GM23248 (cell line): ENCODE data around the gene ARFGAP3. TPM values are rescaled to one million over a fixed set of nuclear protein-coding genes. Genes with fewer than 3 reads are reported as not detected.

Experiments used
- DNase-seq: peaks from one replicate; pipeline ENCODE4 v3.0.0-alpha.2; 2015
- H2AFZ ChIP-seq: fragments of 200-600 bp; sonication (generic); 2 replicates; pipeline ENCODE4 v1.6.1; 2016; ENCODE audit warnings: antibody characterized with exemption
- H3F3A ChIP-seq: fragments of 200-600 bp; sonication (generic); 2 replicates; pipeline ENCODE4 v1.6.1; 2016; ENCODE audit warnings: mild to moderate bottlenecking, antibody characterized with exemption, mixed run types; ENCODE audit not compliant: insufficient read depth
- H3K27ac ChIP-seq: fragments of 200-600 bp; sonication (generic); 2 replicates; pipeline ENCODE4 v1.5.1; 2016; ENCODE audit warnings: mild to moderate bottlenecking
- H3K27me3 ChIP-seq: fragments of 200-600 bp; sonication (generic); replicated peaks from 2 replicates; pipeline ENCODE4 v1.6.1; 2016; ENCODE audit warnings: mild to moderate bottlenecking; ENCODE audit not compliant: insufficient read depth
- H3K36me3 ChIP-seq: fragments of 200-600 bp; sonication (generic); 2 replicates; pipeline ENCODE4 v1.6.1; 2016; ENCODE audit warnings: low read depth, mild to moderate bottlenecking
- H3K4me1 ChIP-seq: fragments of 200-600 bp; sonication (generic); 2 replicates; pipeline ENCODE4 v1.6.1; 2016; ENCODE audit warnings: mild to moderate bottlenecking; ENCODE audit not compliant: insufficient read depth
- H3K4me2 ChIP-seq: fragments of 200-600 bp; sonication (generic); one replicate; pipeline ENCODE4 v1.6.1; 2016; ENCODE audit warnings: mild to moderate bottlenecking; ENCODE audit not compliant: unreplicated experiment
- H3K4me3 ChIP-seq: fragments of 200-600 bp; sonication (generic); 2 replicates; pipeline ENCODE4 v1.5.1; 2016; ENCODE audit warnings: mild to moderate bottlenecking
- H3K79me2 ChIP-seq: fragments of 200-600 bp; sonication (generic); 2 replicates; pipeline ENCODE4 v1.6.1; 2016; ENCODE audit warnings: mild to moderate bottlenecking; ENCODE audit not compliant: insufficient read depth
- H3K9ac ChIP-seq: fragments of 200-600 bp; sonication (generic); 2 replicates; pipeline ENCODE4 v1.6.1; 2016; ENCODE audit warnings: mild to moderate bottlenecking
- H3K9me2 ChIP-seq: fragments of 200-600 bp; sonication (generic); 2 replicates; pipeline ENCODE4 v1.6.1; 2016; ENCODE audit warnings: mixed run types, mild to moderate bottlenecking, moderate library complexity; ENCODE audit not compliant: insufficient read depth
- H3K9me3 ChIP-seq: fragments of 200-600 bp; sonication (generic); one replicate; pipeline ENCODE4 v1.6.1; 2017; ENCODE audit warnings: low read depth
- H4K20me1 ChIP-seq: fragments of 200-600 bp; sonication (generic); 2 replicates; pipeline ENCODE4 v1.6.0; 2016; ENCODE audit not compliant: insufficient read depth
- EZH2 ChIP-seq: fragments of 200-600 bp; sonication (generic); IDR thresholded peaks from 2 replicates; pipeline ENCODE4 v1.6.1; 2018; ENCODE audit warnings: antibody characterized with exemption, mild to moderate bottlenecking; ENCODE audit not compliant: insufficient read depth, poor library complexity, severe bottlenecking
- EZH2phosphoT487 ChIP-seq: fragments of 200-600 bp; sonication (generic); IDR thresholded peaks from 2 replicates; pipeline ENCODE4 v1.6.1; 2018; ENCODE audit warnings: antibody characterized with exemption, moderate library complexity, mild to moderate bottlenecking, low read depth; ENCODE audit not compliant: insufficient read depth
- WGBS, 2 experiments: methylation state at CpG; one replicate each; pipeline ENCODE4 v1.1.6; 2015 to 2017; ENCODE audit warnings: low lambda C conversion rate in 2 of 2, low coverage in 1 of 2; ENCODE audit errors: missing lambda C conversion rate in 2 of 2; 5-methylcytosine and 5-hydroxymethylcytosine counted together
- in situ Hi-C: fragments of 300-500 bp; cut with MboI; formaldehyde crosslinking; loops from 2 replicates; pipeline ENCODE4 v1.15.0; 2020
- polyA plus RNA-seq: library from polyadenylated mRNA; unstranded; fragments of >200 nt; fragmentation: Nextera tagmentation; extraction: Ambion mirVana; gene quantifications from 2 replicates; pipeline ENCODE4 v1.2.1, GENCODE V29; 2016
- total RNA-seq: library from RNA; depleted of rRNA; stranded (reverse); fragments of >200 nt; shearing (Covaris generic); gene quantifications from 2 replicates; pipeline ENCODE4 v1.2.3, GENCODE V29; 2014

The ARFGAP3 gene
- total and polyA plus RNA-seq, 2 experiments from 2014 or later = 81.5 to 96.8 TPM

DNA sequence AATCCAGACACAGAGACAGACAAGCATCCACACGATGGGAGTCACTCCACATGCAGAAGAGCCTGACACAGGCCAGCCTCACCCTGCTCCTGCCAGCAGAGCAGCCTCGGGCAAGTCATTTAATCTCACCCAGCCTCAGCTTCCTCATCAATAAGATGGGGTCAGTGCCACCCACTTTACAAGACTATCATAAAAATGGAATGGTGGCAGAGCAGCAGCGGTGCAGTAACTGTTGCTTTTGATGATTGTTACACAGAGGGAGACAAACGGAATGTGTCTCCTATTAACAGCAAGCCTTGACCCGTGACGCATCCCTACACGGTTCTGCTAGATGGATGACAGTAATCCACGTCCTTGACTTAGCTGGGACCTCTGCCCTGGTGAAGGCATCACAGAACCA is 26.0 kb upstream of the ARFGAP3 start:
- in situ Hi-C loops = no loop called here
- peaks cover 7% of the 10 kb centered on the region; the same call in 1 of the 2 replicates for H3K36me3 ChIP-seq

DNA sequence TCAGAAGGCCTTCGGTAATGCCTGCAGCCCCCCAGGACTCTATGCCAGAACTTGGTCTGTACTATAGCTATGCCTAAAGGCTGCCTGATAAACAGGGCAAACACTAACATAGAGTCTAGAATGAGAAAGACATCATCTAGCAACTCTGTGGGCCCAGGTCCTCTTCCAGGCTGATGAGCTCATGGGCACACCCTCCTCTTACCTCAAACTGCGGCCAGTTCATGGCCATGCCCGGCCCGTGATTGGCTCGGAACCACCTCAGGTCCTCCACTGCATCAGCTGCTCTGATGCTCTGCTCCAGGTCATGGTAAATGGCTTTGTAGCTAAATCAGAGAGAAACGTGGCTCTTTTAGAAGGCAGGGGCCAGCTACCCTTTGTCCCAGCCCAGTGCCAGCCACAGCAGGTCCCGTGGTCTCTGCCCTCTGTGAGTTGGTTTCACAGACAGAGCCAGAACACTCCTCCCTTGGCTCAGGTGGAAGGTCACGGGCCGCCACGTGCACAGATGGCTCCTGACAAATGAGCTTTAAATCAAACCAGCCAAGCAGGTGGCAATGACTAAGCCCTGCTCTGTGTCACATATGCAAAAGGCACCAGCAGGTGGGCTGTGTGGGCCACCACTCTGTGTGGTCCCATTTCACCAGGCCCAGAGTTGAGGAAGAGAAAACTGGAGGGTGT is 25.0 kb upstream of the ARFGAP3 start:
- no peaks in the 10 kb centered on the region for H3K9me3 ChIP-seq
- in situ Hi-C loops = no loop called here
- TF ChIP-seq EZH2phosphoT487 (no peak), EZH2 (no peak)
- H3K4me2 ChIP-seq = no peak overlapping the region
- WGBS, 2 experiments = 81 to 84% methylated on average over 10 of the region's 10 CpGs
- H3K27me3 ChIP-seq = no peaks in the 10 kb centered on the region
- no peaks in the 10 kb centered on the region for H3K79me2 ChIP-seq
- no peak overlapping the region for H3K4me3 ChIP-seq
- no peaks in the 10 kb centered on the region for H3F3A ChIP-seq
- H3K4me1 ChIP-seq = peaks cover 12% of the 10 kb centered on the region
- no peak overlapping the region for H3K27ac ChIP-seq
- H2AFZ ChIP-seq = no peak overlapping the region
- DNase-seq = no peak
- peaks cover 6% of the 10 kb centered on the region; the same call in 1 of the 2 replicates for H3K36me3 ChIP-seq
- H4K20me1 ChIP-seq = no peaks in the 10 kb centered on the region
- no peak overlapping the region for H3K9ac ChIP-seq
- no peaks in the 10 kb centered on the region for H3K9me2 ChIP-seq

More for the DNA sequence above, 26.0 kb upstream of the ARFGAP3 start:
- no peak overlapping the region for H3K27ac ChIP-seq
- H3F3A ChIP-seq = no peaks in the 10 kb centered on the region
- no peaks in the 10 kb centered on the region for H3K9me3 ChIP-seq
- H3K27me3 ChIP-seq = no peaks in the 10 kb centered on the region
- no peaks in the 10 kb centered on the region for H4K20me1 ChIP-seq
- no peaks in the 10 kb centered on the region for H3K79me2 ChIP-seq
- no peaks in the 10 kb centered on the region for H3K9me2 ChIP-seq
- 72 to 74% methylated on average over 8 of the region's 8 CpGs for WGBS, 2 experiments
- no peak overlapping the region for H2AFZ ChIP-seq
- no peak for DNase-seq
- peaks cover 12% of the 10 kb centered on the region for H3K4me1 ChIP-seq
- H3K4me3 ChIP-seq = no peak overlapping the region
- H3K4me2 ChIP-seq = no peak overlapping the region
- TF ChIP-seq EZH2 (no peak), EZH2phosphoT487 (no peak)
- no peak overlapping the region for H3K9ac ChIP-seq

DNA sequence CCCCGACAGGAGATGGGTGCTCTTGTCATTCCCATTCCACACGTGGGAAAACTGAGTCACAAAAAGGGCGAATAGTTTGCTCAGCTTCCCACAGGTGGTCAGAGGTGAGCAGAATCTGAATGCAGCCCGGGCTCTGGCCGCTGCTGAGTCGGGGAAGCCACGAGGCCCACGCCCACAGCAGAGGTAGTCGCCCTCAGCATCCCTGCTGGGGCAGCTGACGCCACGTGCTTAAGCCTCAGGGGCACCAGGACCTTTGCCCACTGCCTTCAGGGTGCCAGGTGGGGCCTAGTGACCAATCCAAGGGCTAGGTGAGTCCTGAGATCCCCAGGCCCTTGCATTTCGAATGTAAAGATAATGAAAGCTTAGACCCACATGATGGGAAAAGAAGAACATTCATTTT is 24.2 kb upstream of the ARFGAP3 start:
- WGBS, 2 experiments = 93 to 95% methylated on average over 11 to 12 of the region's 12 CpGs
- Histone ChIP-seq H3K79me2 (no peaks in the 10 kb centered on the region), H3K4me2 (no peak overlapping the region), H3K36me3 (peaks cover 6% of the 10 kb centered on the region; the same call in 1 of the 2 replicates), H3K9ac (no peak overlapping the region), H2AFZ (no peak overlapping the region), H3K4me1 (peaks cover 12% of the 10 kb centered on the region), H3K4me3 (no peak overlapping the region), H4K20me1 (no peaks in the 10 kb centered on the region), H3K9me3 (no peaks in the 10 kb centered on the region), H3K27me3 (no peaks in the 10 kb centered on the region), H3K9me2 (no peaks in the 10 kb centered on the region), H3K27ac (no peak overlapping the region), H3F3A (no peaks in the 10 kb centered on the region)
- TF ChIP-seq EZH2 = no peak
- TF ChIP-seq EZH2phosphoT487 = no peak
- DNase-seq = no peak
- in situ Hi-C loops = no loop called here

DNA sequence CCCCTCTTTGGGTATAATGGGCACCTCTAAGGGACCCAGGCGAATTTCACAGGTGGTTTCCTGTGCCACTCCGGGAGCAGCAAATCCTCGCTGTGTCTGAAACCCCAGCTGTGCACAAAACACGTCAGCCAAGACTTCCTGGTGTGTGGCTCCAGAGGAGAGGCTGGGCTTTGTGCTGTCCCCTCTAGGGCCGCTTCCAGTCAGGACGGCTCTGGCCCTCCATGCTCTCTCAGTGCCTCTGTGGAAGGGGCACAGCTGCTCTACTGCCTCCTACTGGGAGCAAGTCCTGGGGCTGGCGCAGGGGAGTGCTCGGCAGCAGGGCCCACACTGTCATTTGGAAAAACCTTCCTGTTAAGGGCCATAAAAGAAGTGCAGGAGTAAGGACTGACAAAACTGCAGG is 23.7 kb upstream of the ARFGAP3 start:
- DNase-seq = no peak
- H3K27ac ChIP-seq = no peak overlapping the region
- peaks cover 6% of the 10 kb centered on the region; the same call in 1 of the 2 replicates for H3K36me3 ChIP-seq
- no peaks in the 10 kb centered on the region for H3F3A ChIP-seq
- no peaks in the 10 kb centered on the region for H3K9me2 ChIP-seq
- no peak overlapping the region for H2AFZ ChIP-seq
- H3K27me3 ChIP-seq = no peaks in the 10 kb centered on the region
- H3K4me1 ChIP-seq = peaks cover 11% of the 10 kb centered on the region
- H4K20me1 ChIP-seq = no peaks in the 10 kb centered on the region
- no peak overlapping the region for H3K9ac ChIP-seq
- no peak overlapping the region for H3K4me2 ChIP-seq
- WGBS, 2 experiments = 82 to 83% methylated on average over 8 of the region's 8 CpGs
- in situ Hi-C loops = no loop called here
- no peak overlapping the region for H3K4me3 ChIP-seq
- H3K79me2 ChIP-seq = no peaks in the 10 kb centered on the region
- no peaks in the 10 kb centered on the region for H3K9me3 ChIP-seq
- no peak for TF ChIP-seq EZH2
